ENCODE data around the gene DPM1.

- no peak for TF ChIP-seq POLR2AphosphoS5 (IDR thresholded peaks at IDR 0.05; ENCODE audit: low read depth, low read length)
- no peak for TF ChIP-seq CTCF (IDR thresholded peaks at IDR 0.05 in 2 of 3, conservative IDR thresholded peaks at IDR 0.05 in 1 of 3; ENCODE audit: borderline replicate concordance in 1 of 3, insufficient read depth in 1 of 3, low read depth in 2 of 3, low read length in 2 of 3)
- no peak for TF ChIP-seq SRF (IDR thresholded peaks at IDR 0.05; ENCODE audit: low read depth)
These were observed 37.2 kb upstream of the DPM1 start for GRCh38 chr20:50995506-50995905.

Data from HCT116 (cell line).